HepG2 (cell line): ENCODE data around the gene ARHGEF26.

ENCODE experiments used
- CENPX ChIP-seq: sonication (generic); formaldehyde crosslinking; IDR thresholded peaks from 2 replicates; pipeline ENCODE4 v1.9.0; 2021; ENCODE audit warnings: mild to moderate bottlenecking, missing genetic modification reagents, moderate library complexity
- NFE2L2 ChIP-seq: fragments of 150-350 bp; IDR thresholded peaks from 2 replicates; pipeline ENCODE4 v1.6.1; 2014; ENCODE audit warnings: low read length
- NR3C1 ChIP-seq: sonication (generic); formaldehyde crosslinking; IDR thresholded peaks from 2 replicates; pipeline ENCODE4 v1.4.0; 2020; ENCODE audit warnings: missing genetic modification reagents
- PBX2 ChIP-seq: IDR thresholded peaks from 2 replicates; pipeline ENCODE4 v1.6.1; 2016; ENCODE audit warnings: control low read depth
- POLR2G ChIP-seq: fragments of 200-400 bp; formaldehyde crosslinking; IDR thresholded peaks from 2 replicates; pipeline ENCODE4 v1.6.1; 2018; ENCODE audit warnings: mild to moderate bottlenecking, low read depth, low read length, moderate library complexity
- ZNF121 ChIP-seq: sonication (generic); formaldehyde crosslinking; IDR thresholded peaks from 2 replicates; pipeline ENCODE4 v1.5.0; 2020; ENCODE audit warnings: mild to moderate bottlenecking, missing genetic modification reagents
- ZNF274 ChIP-seq: sonication (generic); formaldehyde crosslinking; IDR thresholded peaks from 2 replicates; pipeline ENCODE4 v1.5.1; 2020; ENCODE audit warnings: mild to moderate bottlenecking, missing genetic modification reagents

GRCh38 chr3:154307363-154307762 lies 186.2 kb downstream of the ARHGEF26 start:
- no peak for TF ChIP-seq NR3C1 (CRISPR knock-in tag)
- TF ChIP-seq NFE2L2 = no peak
- TF ChIP-seq ZNF121 (CRISPR knock-in tag) = no peak
- no peak for TF ChIP-seq POLR2G
- TF ChIP-seq ZNF274 = no peak
- TF ChIP-seq CENPX = no peak
- no peak for TF ChIP-seq PBX2 (CRISPR knock-in tag)
